Bronchial epithelial cell (primary cell): ENCODE data around the gene ARHGEF19. TPM values are rescaled to one million over a fixed set of nuclear protein-coding genes. Genes with fewer than 3 reads are reported as not detected.
"Not testable (repeated sequence)": the region's sequence is repeated elsewhere in the genome, so short reads cannot be mapped to it uniquely, and the experiment has no call there.

Source experiments
- DNase-seq: peaks from one replicate; pipeline ENCODE4 v3.0.0-alpha.2; 2010; ENCODE audit warnings: low read depth
- FAIRE-seq: peaks from 2 replicates; lab custom pipeline; 2011; peaks lifted over from hg19 to GRCh38; lab: Jason Lieb, UNC
- H3K27me3 ChIP-seq: 2 replicates; pipeline ENCODE4 v1.5.1; 2011; ENCODE audit warnings: low read length; ENCODE audit not compliant: control insufficient read depth, insufficient read depth
- H3K36me3 ChIP-seq: 2 replicates; pipeline ENCODE4 v1.5.1; 2011; ENCODE audit warnings: low read length; ENCODE audit not compliant: control insufficient read depth, insufficient read depth
- H3K4me3 ChIP-seq: 2 replicates; pipeline ENCODE4 v1.5.1; 2011; ENCODE audit warnings: mild to moderate bottlenecking, low read depth, low read length, control low read depth
- total RNA-seq: library from RNA; depleted of rRNA; stranded (reverse); fragments of >200 nt; gene quantifications from 2 replicates; pipeline ENCODE4 v1.2.1, GENCODE V29; 2014
- TF ChIP-seq, protein P1 (sequence below): IDR thresholded peaks from 2 replicates; pipeline ENCODE4 v1.5.1; 2011; ENCODE audit warnings: mild to moderate bottlenecking, moderate library complexity, low read length, control low read depth, inconsistent platforms; ENCODE audit not compliant: insufficient read depth, severe bottlenecking

The ARHGEF19 gene
- total RNA-seq, 1 donor from 2014 or later = 3.2 TPM

DNA sequence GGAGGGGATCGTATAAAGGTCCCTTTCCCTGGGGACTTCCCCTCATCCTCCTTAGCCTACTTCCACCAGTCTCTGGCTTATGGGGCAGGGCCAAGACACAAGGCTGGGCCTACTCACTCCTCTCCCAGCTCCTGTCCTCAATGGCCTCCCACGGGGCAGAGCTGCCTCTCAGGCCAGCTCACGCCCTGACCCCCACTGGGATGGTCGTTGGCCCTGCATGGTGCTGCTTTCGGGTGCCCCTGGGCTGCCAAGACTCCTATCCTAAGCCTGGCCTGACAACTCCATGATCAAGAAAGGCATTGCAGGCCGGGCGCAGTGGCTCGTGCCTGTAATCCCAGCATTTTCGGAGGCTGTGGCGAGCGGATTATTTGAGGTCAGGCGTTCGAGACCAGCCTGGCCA lies 18.3 kb upstream of the ARHGEF19 start:
- DNase-seq = no peak
- H3K36me3 ChIP-seq = peaks cover 2% of the 10 kb centered on the region

DNA sequence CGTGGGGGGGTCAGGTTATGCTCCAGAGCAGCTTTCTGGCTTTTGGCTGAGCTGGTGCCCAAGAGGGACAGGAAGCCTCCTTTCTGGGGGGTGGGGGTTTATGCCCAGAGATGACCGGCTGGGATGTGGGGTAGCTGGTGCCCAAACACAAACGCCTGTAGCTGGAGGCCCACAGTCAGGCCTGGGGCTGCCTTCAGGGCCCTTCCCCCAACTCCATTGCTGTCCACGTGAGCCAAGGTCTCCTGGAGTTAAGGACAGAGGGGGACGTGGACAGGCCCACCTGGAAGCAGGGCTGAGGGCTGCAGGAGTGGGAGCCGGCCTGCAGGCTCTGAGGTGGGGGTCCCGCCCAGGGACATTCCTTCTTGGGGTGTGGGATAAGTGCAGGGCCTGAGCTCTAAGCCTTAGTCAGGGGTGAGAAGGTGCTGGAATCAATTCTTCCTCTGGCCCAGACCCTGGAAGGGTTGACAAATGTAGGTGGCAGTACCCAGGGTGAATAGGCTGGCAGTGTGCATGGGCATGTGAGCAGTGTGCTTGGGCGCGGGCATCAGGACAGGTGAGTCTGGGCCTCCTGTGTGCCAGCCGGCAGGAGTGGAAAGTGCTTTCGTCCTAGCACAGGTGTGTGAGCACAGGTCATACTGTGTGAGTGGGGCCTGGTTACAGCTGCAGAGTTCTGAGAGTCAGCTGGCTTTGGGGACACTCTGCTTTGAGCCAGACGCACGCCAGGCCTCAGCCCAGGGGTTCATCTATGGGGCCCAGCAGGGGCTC lies 17.7 kb upstream of the ARHGEF19 start:
- peaks cover 15% of the 10 kb centered on the region for H3K27me3 ChIP-seq
- FAIRE-seq (peak; percentile 7), DNase-seq (no peak)
- peaks cover 2% of the 10 kb centered on the region for H3K36me3 ChIP-seq
- no peak overlapping the region for H3K4me3 ChIP-seq
- TF ChIP-seq, protein P1, sequence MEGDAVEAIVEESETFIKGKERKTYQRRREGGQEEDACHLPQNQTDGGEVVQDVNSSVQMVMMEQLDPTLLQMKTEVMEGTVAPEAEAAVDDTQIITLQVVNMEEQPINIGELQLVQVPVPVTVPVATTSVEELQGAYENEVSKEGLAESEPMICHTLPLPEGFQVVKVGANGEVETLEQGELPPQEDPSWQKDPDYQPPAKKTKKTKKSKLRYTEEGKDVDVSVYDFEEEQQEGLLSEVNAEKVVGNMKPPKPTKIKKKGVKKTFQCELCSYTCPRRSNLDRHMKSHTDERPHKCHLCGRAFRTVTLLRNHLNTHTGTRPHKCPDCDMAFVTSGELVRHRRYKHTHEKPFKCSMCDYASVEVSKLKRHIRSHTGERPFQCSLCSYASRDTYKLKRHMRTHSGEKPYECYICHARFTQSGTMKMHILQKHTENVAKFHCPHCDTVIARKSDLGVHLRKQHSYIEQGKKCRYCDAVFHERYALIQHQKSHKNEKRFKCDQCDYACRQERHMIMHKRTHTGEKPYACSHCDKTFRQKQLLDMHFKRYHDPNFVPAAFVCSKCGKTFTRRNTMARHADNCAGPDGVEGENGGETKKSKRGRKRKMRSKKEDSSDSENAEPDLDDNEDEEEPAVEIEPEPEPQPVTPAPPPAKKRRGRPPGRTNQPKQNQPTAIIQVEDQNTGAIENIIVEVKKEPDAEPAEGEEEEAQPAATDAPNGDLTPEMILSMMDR = no peak

More for the DNA sequence above, 18.3 kb upstream of the ARHGEF19 start:
- no peak for FAIRE-seq
- no peak overlapping the region for H3K4me3 ChIP-seq
- TF ChIP-seq, protein P1 = no peak
- peaks cover 15% of the 10 kb centered on the region for H3K27me3 ChIP-seq

DNA sequence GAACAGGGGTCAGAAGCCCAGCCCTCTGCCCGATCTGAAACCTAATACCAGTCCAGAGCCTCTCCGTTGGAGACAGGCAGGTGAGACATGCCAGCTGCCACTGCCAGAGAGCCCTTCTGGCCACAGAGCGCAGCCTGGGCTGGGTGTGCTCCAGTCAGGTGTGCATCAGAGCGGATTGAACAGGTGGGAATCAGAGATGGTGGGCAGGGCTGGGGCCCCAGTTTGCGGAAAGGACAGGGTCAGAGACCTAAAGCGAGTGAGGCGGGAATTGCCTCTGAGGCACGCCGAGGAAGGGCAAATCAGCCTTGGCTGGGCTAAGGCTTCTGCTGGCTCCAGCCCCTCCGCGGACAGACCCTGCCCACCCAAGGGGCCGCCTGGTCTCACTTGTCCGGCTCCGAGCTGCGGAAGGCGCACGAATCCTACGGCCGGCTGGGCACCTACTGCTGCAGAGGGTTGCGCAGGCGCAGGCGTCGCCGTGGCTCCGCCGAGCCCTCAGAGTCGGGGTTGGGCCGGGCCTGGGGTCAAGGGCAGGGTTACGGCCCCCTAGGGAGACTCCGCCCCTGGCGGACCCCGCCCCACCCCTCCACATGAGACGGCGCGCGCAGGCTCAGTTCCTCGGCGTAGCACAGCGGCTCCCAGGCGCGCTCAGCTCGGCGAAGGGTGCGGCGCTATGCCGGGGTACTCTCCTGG lies 14.2 kb upstream of the ARHGEF19 start:
- FAIRE-seq (no peak), DNase-seq (no peak)
- Histone ChIP-seq H3K36me3 (no peaks in the 10 kb centered on the region), H3K4me3 (no peak overlapping the region), H3K27me3 (peaks cover 15% of the 10 kb centered on the region)
- TF ChIP-seq, protein P1 = no peak

DNA sequence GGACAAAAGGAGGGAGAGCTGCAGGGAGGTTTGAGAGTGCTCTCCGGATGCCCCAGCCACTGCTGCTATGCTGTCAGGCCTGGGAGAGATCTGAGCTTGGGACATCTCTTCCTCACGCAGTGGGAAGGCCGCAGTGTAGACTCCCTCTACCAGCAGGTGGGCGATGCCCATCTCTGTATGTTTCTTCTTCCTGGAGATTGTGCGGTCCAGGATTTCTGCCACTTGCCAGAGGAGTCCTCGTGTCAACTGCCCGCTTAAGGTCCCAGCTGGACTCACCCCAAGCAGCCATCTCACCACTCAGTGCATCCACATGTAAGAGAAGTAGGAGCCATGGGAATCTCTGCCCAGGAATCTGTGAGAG lies 13.7 kb upstream of the ARHGEF19 start:
- Histone ChIP-seq H3K27me3 (peaks cover 15% of the 10 kb centered on the region), H3K36me3 (no peaks in the 10 kb centered on the region), H3K4me3 (no peak overlapping the region)
- FAIRE-seq (no peak), DNase-seq (no peak)
- TF ChIP-seq, protein P1 = no peak

DNA sequence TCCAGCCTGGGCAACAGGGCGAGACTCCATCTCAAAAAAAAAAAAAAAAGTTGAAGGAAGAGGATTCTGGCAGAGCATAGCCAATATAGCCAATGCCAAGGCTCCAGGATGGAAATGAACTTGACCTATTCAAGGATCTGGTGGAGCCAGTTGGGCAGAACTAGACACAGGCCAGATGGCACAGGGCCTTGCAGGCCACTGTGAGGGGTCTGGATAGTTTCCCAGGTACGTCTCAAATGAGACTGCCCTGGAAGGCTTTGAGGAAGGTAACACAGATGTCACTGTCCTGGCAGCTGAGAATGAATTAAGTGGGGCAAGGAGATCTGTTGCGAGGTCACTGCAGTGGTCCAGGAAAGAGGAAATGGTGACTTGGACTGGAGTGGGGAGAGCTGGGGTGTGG lies 12.0 kb upstream of the ARHGEF19 start:
- TF ChIP-seq, protein P1 = no peak
- Histone ChIP-seq H3K4me3 (no peak overlapping the region), H3K36me3 (no peaks in the 10 kb centered on the region), H3K27me3 (peaks cover 15% of the 10 kb centered on the region)
- DNase-seq (no peak), FAIRE-seq (no peak)

DNA sequence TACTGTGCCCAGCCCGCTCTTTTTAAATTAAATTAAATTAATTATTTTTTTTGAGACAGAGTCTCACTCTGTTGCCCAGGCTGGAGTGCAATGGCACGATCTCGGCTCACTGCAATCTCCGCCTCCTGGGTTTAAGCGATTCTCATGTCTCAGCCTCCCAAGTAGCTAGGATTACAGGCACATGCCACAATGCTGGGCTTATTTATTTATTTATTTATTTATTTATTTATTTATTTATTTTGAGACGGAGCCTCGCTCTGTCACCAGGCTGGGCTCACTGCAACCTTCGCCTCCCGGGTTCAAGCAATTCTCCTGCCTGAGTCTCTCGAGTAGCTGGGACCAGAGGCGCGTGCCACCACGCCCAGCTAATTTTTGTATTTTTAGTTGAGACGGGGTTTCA lies 10.3 kb upstream of the ARHGEF19 start:
- DNase-seq, H3K4me3 ChIP-seq, H3K27me3 ChIP-seq, H3K36me3 ChIP-seq, FAIRE-seq: not testable (repeated sequence)
